ENCODE measurements around the gene CDH20. TPM values are rescaled to one million over a fixed set of nuclear protein-coding genes. Genes with fewer than 3 reads are reported as not detected.

Gene CDH20
- polyA plus RNA-seq, 1 donor (not counting 4 experiments of a cell fraction or from before 2014, with no cell fraction given): not detected

GRCh38 chr18:61575419-61575818, 242.2 kb downstream of the CDH20 start:
- Histone ChIP-seq H3K4me1 (ENCODE audit: control insufficient read depth, extremely low read depth, insufficient read depth, low read length) (no peaks in the 10 kb centered on the region), H3K27me3 (ENCODE audit: control insufficient read depth, extremely low read depth, insufficient read depth, low read length) (no peaks in the 10 kb centered on the region), H3K79me2 (ENCODE audit: control insufficient read depth, insufficient read depth, low read length) (no peaks in the 10 kb centered on the region), H2AFZ (ENCODE audit: control insufficient read depth, low read length) (no peak overlapping the region), H3K36me3 (ENCODE audit: control insufficient read depth in 2 of 2, extremely low read depth in 1 of 2, insufficient read depth in 2 of 2, low read length in 2 of 2) (peaks cover 7 to 14% of the 10 kb centered on the region in 2 experiments), H4K20me1 (ENCODE audit: control insufficient read depth, extremely low read depth, insufficient read depth, low read length) (no peaks in the 10 kb centered on the region), H3K9me3 (ENCODE audit: control insufficient read depth, low read depth, low read length) (no peaks in the 10 kb centered on the region), H3K27ac (ENCODE audit: control insufficient read depth, insufficient read depth, low read length) (no peak overlapping the region), H3K9me1 (ENCODE audit: control insufficient read depth, extremely low read depth, insufficient read depth, low read length) (no peaks in the 10 kb centered on the region), H3K4me2 (ENCODE audit: control insufficient read depth, extremely low read depth, insufficient read depth, low read depth, low read length) (no peak overlapping the region), H3K4me3 (ENCODE audit: control insufficient read depth in 2 of 3, extremely low read depth in 1 of 3, insufficient read depth in 2 of 3, low read depth in 1 of 3, low read length in 3 of 3) (no peak overlapping the region), H3K9ac (ENCODE audit: control insufficient read depth, extremely low read depth, insufficient read depth, low read length) (no peak overlapping the region)
- DNase-seq (ENCODE audit: low read depth, low spot score) (no peak), FAIRE-seq (no peak)
- no peak for TF ChIP-seq CTCF (optimal IDR thresholded peaks at IDR 0.05 in 1 of 3, IDR thresholded peaks at IDR 0.05 in 1 of 3, conservative IDR thresholded peaks at IDR 0.05 in 1 of 3; ENCODE audit: extremely low read depth in 1 of 3, insufficient read depth in 2 of 3, low read length in 3 of 3)
- no peak for TF ChIP-seq EZH2 (IDR thresholded peaks at IDR 0.05; ENCODE audit: low read length)
- dilution Hi-C loops (cut with MboI; ENCODE audit: extremely low pct_ligation_motif_present, low sequenced_read_pairs): no loop called here

- H3K4me2 ChIP-seq (ENCODE audit: control insufficient read depth, extremely low read depth, insufficient read depth, low read depth, low read length): no peak overlapping the region
- FAIRE-seq: no peak
- dilution Hi-C loops (cut with MboI; ENCODE audit: extremely low pct_ligation_motif_present, low sequenced_read_pairs): no loop called here
- H3K4me1 ChIP-seq (ENCODE audit: control insufficient read depth, extremely low read depth, insufficient read depth, low read length): peaks cover 9% of the 10 kb centered on the region
- no peaks in the 10 kb centered on the region for H4K20me1 ChIP-seq (ENCODE audit: control insufficient read depth, extremely low read depth, insufficient read depth, low read length)
- H3K36me3 ChIP-seq (ENCODE audit: control insufficient read depth in 2 of 2, extremely low read depth in 1 of 2, insufficient read depth in 2 of 2, low read length in 2 of 2): peaks cover 7 to 10% of the 10 kb centered on the region in 2 experiments
- no peaks in the 10 kb centered on the region for H3K9me3 ChIP-seq (ENCODE audit: control insufficient read depth, low read depth, low read length)
- no peak for TF ChIP-seq EZH2 (IDR thresholded peaks at IDR 0.05; ENCODE audit: low read length)
- no peak for TF ChIP-seq CTCF (optimal IDR thresholded peaks at IDR 0.05 in 1 of 3, IDR thresholded peaks at IDR 0.05 in 1 of 3, conservative IDR thresholded peaks at IDR 0.05 in 1 of 3; ENCODE audit: extremely low read depth in 1 of 3, insufficient read depth in 2 of 3, low read length in 3 of 3)
- H2AFZ ChIP-seq (ENCODE audit: control insufficient read depth, low read length): no peak overlapping the region
- no peak overlapping the region for H3K27ac ChIP-seq (ENCODE audit: control insufficient read depth, insufficient read depth, low read length)
- no peaks in the 10 kb centered on the region for H3K27me3 ChIP-seq (ENCODE audit: control insufficient read depth, extremely low read depth, insufficient read depth, low read length)
- H3K9ac ChIP-seq (ENCODE audit: control insufficient read depth, extremely low read depth, insufficient read depth, low read length): no peak overlapping the region
- H3K9me1 ChIP-seq (ENCODE audit: control insufficient read depth, extremely low read depth, insufficient read depth, low read length): no peaks in the 10 kb centered on the region
- no peak for DNase-seq (ENCODE audit: low read depth, low spot score)
- H3K79me2 ChIP-seq (ENCODE audit: control insufficient read depth, insufficient read depth, low read length): no peaks in the 10 kb centered on the region
- H3K4me3 ChIP-seq (ENCODE audit: control insufficient read depth in 2 of 3, extremely low read depth in 1 of 3, insufficient read depth in 2 of 3, low read depth in 1 of 3, low read length in 3 of 3): no peak overlapping the region
Observed at GRCh38 chr18:61578846-61579245, 245.6 kb downstream of the CDH20 start.
